Duodenal mucosa (tissue), 2 donors: ENCODE data around the gene MAP2K1.
A peak's percentile ranks its signal among the peaks of the same experiment; 100 is the strongest.
"Not testable (repeated sequence)": the region's sequence is repeated elsewhere in the genome, so short reads cannot be mapped to it uniquely, and the experiment has no call there.

Source experiments
- H3K27ac ChIP-seq: one replicate; pipeline ENCODE4 v1.7.0; 2013; ENCODE audit warnings: low read depth, low read length
- H3K27me3 ChIP-seq, 2 donors: one replicate each; pipeline ENCODE4 v1.7.0; 2013; ENCODE audit warnings: low read length in 2 of 2, control low read depth in 1 of 2; ENCODE audit not compliant: insufficient read depth in 2 of 2, control insufficient read depth in 1 of 2
- H3K36me3 ChIP-seq, 2 donors: one replicate each; pipeline ENCODE4 v1.7.0; 2013; ENCODE audit warnings: low read length in 2 of 2, control low read depth in 1 of 2; ENCODE audit not compliant: insufficient read depth in 2 of 2, control insufficient read depth in 1 of 2
- H3K4me1 ChIP-seq, 2 donors: one replicate each; pipeline ENCODE4 v1.7.0; 2013; ENCODE audit warnings: low read length in 2 of 2, control low read depth in 1 of 2; ENCODE audit not compliant: insufficient read depth in 2 of 2, control insufficient read depth in 1 of 2
- H3K4me3 ChIP-seq, 2 donors: one replicate each; pipeline ENCODE4 v1.7.0; 2013; ENCODE audit warnings: low read length in 2 of 2, low read depth in 1 of 2
- H3K9ac ChIP-seq, 2 donors: one replicate each; pipeline ENCODE4 v1.7.0; 2013; ENCODE audit warnings: low read length in 2 of 2, low read depth in 1 of 2
- H3K9me3 ChIP-seq, 2 donors: one replicate each; pipeline ENCODE4 v1.7.0; 2013; ENCODE audit warnings: low read length in 2 of 2, control low read depth in 1 of 2; ENCODE audit not compliant: control insufficient read depth in 1 of 2

Gene MAP2K1

GRCh38 chr15:66374179-66374578 lies 12.5 kb upstream of the MAP2K1 start:
- H3K9ac ChIP-seq = no peak overlapping the region
- H3K27ac ChIP-seq = no peak overlapping the region
- H3K4me1 ChIP-seq = no peaks in the 10 kb centered on the region
- no peak overlapping the region for H3K4me3 ChIP-seq
- H3K9me3 ChIP-seq = no peaks in the 10 kb centered on the region
- no peaks in the 10 kb centered on the region for H3K27me3 ChIP-seq
- H3K36me3 ChIP-seq = no peaks in the 10 kb centered on the region

- H3K9me3 ChIP-seq = no peaks in the 10 kb centered on the region
- no peak overlapping the region for H3K4me3 ChIP-seq
- no peak overlapping the region for H3K27ac ChIP-seq
- H3K27me3 ChIP-seq = no peaks in the 10 kb centered on the region
- no peaks in the 10 kb centered on the region for H3K36me3 ChIP-seq
- no peak overlapping the region for H3K9ac ChIP-seq
- H3K4me1 ChIP-seq = no peaks in the 10 kb centered on the region
These were observed 7.8 kb upstream of the MAP2K1 start for GRCh38 chr15:66378814-66379430.

DNA sequence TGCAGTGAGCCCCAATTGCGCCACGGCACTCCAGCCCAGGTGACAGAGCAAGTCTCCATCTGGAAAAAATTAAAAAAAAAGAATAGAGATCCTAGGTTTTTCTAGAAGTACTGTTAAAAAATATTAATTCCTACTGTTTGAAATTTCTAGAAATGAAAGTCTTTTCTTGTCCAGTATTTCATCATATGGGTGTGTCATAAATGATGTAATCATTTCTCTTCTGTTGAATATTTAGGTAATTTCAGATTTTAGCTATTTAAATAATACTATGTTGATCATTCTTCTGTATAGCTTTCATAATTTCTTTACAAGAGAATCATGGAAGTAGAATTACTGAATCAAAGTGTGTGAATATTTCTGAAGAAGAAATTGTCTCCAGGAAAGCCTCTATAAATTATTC lies 5.3 kb upstream of the MAP2K1 start:
- H3K4me1 ChIP-seq, H3K36me3 ChIP-seq, H3K9ac ChIP-seq, H3K27ac ChIP-seq, H3K9me3 ChIP-seq, H3K4me3 ChIP-seq, H3K27me3 ChIP-seq: not testable (repeated sequence)

- H3K27ac ChIP-seq = peak overlapping the region; percentile 70
- no peaks in the 10 kb centered on the region for H3K27me3 ChIP-seq
- no peaks in the 10 kb centered on the region for H3K9me3 ChIP-seq
- H3K9ac ChIP-seq = peak overlapping the region; percentile 67 to 71
- peaks cover 21 to 23% of the 10 kb centered on the region in 2 donors for H3K4me1 ChIP-seq
- no peaks in the 10 kb centered on the region for H3K36me3 ChIP-seq
- peak overlapping the region; percentile 74 to 89 for H3K4me3 ChIP-seq
These were observed 691 bp downstream of the MAP2K1 start for GRCh38 chr15:66387163-66388042.

GRCh38 chr15:66388043-66388363 lies 1.3 kb downstream of the MAP2K1 start:
- H3K36me3 ChIP-seq = peaks cover 0 to 3% of the 10 kb centered on the region in 2 donors
- peak overlapping the region; percentile 67 to 71 for H3K9ac ChIP-seq
- H3K4me3 ChIP-seq = peak overlapping the region; percentile 74 to 89
- peaks cover 21 to 23% of the 10 kb centered on the region in 2 donors for H3K4me1 ChIP-seq
- H3K27me3 ChIP-seq = no peaks in the 10 kb centered on the region
- H3K27ac ChIP-seq = no peak overlapping the region
- H3K9me3 ChIP-seq = no peaks in the 10 kb centered on the region

GRCh38 chr15:66388576-66388975 lies 1.9 kb downstream of the MAP2K1 start:
- no peaks in the 10 kb centered on the region for H3K9me3 ChIP-seq
- H3K27me3 ChIP-seq = no peaks in the 10 kb centered on the region
- peak overlapping the region in 1 of 2 donors; percentile 89 for H3K4me3 ChIP-seq
- no peak overlapping the region for H3K27ac ChIP-seq
- H3K36me3 ChIP-seq = peaks cover 0 to 3% of the 10 kb centered on the region in 2 donors
- no peak overlapping the region for H3K9ac ChIP-seq
- peaks cover 21 to 23% of the 10 kb centered on the region in 2 donors for H3K4me1 ChIP-seq

GRCh38 chr15:66389098-66389858 lies 2.6 kb downstream of the MAP2K1 start:
- Histone ChIP-seq H3K9ac (no peak overlapping the region), H3K4me3 (no peak overlapping the region), H3K27me3 (no peaks in the 10 kb centered on the region), H3K4me1 (peaks cover 21 to 23% of the 10 kb centered on the region in 2 donors), H3K36me3 (peaks cover 0 to 3% of the 10 kb centered on the region in 2 donors), H3K27ac (no peak overlapping the region), H3K9me3 (no peaks in the 10 kb centered on the region)

DNA sequence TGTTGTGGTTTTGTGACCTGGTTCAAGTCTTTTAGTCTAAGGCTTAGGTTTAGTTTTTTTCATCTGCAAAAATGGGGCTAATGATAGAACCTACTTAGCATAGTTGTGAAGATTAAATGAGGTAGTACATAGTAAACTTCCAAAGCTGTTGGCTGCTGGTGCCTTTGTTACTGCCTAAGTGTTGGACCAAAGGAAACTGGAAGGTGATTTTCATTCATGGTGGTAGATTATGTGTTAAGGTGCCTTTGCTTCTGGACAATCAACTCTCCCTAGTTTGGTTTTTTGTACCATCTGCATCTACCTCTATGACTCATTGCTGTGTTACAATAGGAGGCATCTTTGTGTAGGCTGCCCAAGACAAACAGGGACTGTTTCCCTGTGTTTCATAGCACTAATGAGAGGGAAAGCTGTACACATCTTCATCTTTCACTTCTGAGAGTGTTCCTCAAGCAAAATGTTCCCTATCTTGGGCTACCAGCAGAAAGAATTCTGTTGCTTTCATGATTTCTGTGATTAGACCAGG lies 3.2 kb downstream of the MAP2K1 start:
- H3K27ac ChIP-seq = no peak overlapping the region
- H3K9me3 ChIP-seq = no peaks in the 10 kb centered on the region
- no peaks in the 10 kb centered on the region for H3K27me3 ChIP-seq
- H3K9ac ChIP-seq = no peak overlapping the region
- peaks cover 0 to 3% of the 10 kb centered on the region in 2 donors for H3K36me3 ChIP-seq
- H3K4me3 ChIP-seq = no peak overlapping the region
- peaks cover 21 to 23% of the 10 kb centered on the region in 2 donors for H3K4me1 ChIP-seq

DNA sequence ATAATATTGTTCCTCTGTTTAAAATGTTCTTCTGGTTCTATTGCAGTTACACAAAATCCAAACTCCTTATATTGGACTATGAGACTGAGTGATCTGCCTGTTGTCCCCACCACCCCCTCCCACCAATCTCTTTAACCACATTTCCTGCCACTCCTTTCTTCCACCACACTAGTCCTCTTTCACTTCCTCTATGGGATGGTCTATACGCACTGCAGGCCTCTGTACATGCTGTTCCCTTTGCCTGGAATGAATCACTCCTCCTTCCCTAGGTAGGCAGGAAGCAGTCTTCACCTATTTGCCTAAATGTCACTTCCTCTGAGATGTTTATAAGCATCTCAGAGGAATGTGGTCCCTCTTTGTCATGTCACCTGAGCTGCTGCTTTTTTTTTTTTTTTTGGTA lies 4.0 kb downstream of the MAP2K1 start:
- H3K27me3 ChIP-seq = no peaks in the 10 kb centered on the region
- no peaks in the 10 kb centered on the region for H3K9me3 ChIP-seq
- no peak overlapping the region for H3K4me3 ChIP-seq
- no peak overlapping the region for H3K9ac ChIP-seq
- peaks cover 0 to 3% of the 10 kb centered on the region in 2 donors for H3K36me3 ChIP-seq
- H3K4me1 ChIP-seq = peaks cover 20 to 23% of the 10 kb centered on the region in 2 donors
- no peak overlapping the region for H3K27ac ChIP-seq

DNA sequence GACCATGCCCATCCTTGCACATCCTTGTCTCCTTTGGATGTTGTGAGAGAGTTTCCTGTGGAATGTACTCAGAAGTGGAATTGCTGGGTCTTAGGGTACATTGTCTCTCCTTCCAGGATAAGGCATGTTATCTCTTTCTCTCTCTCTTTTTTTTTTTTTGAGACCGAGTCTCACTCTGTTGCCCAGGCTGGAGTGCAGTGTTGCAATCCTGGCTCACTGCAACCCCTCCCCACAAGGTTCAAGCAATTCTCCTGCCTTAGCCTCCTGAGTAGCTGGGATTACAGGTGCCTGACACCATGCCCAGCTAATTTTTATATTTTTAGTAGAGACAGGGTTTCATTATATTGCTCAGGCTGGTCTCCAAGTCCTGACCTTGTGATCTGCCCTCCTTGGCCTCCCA lies 6.3 kb downstream of the MAP2K1 start:
- not testable (repeated sequence) for H3K4me3 ChIP-seq, H3K27ac ChIP-seq, H3K9ac ChIP-seq, H3K9me3 ChIP-seq, H3K27me3 ChIP-seq, H3K36me3 ChIP-seq
- peaks cover 7 to 19% of the 10 kb centered on the region in 2 donors for H3K4me1 ChIP-seq
